Stomach (tissue), 9 donors: Measurements from ENCODE around the gene FOLR2. TPM values are rescaled to one million over a fixed set of nuclear protein-coding genes. Genes with fewer than 3 reads are reported as not detected.
"Not testable (repeated sequence)": the region's sequence is repeated elsewhere in the genome, so short reads cannot be mapped to it uniquely, and the experiment has no call there.

ENCODE experiments used
- DNase-seq, 2 donors: peaks; one replicate each; pipeline versions ENCODE4 v3.0.0 to v3.0.0-alpha.2; 2013 to 2019
- H3K27ac ChIP-seq, 5 donors: fragments of 200-600 bp in 4 of 5; sonication (generic) in 4 of 5; one replicate each; pipeline ENCODE4 v1.5.1; 2013 to 2019; ENCODE audit warnings: mild to moderate bottlenecking in 1 of 5, moderate library complexity in 1 of 5
- H3K27me3 ChIP-seq, 3 donors: fragments of 200-600 bp; sonication (generic); one replicate each; pipeline ENCODE4 v1.5.1; 2017 to 2019; ENCODE audit warnings: mixed run types in 1 of 3
- H3K36me3 ChIP-seq, 4 donors: fragments of 200-600 bp; sonication (generic); 1 replicate in 3 of 4; 2 replicates in 1 of 4; pipeline ENCODE4 v1.5.1; 2016 to 2019
- H3K4me1 ChIP-seq, 4 donors: fragments of 200-600 bp; sonication (generic); one replicate each; pipeline ENCODE4 v1.5.1; 2016 to 2019
- H3K4me3 ChIP-seq, 4 donors: fragments of 200-600 bp; sonication (generic) in 3 of 4; one replicate each; pipeline ENCODE4 v1.5.1; 2016 to 2019; ENCODE audit warnings: mild to moderate bottlenecking in 1 of 4
- H3K9me3 ChIP-seq, 4 donors: fragments of 200-600 bp; sonication (generic); one replicate each; pipeline ENCODE4 v1.5.1; 2016 to 2019
- EP300 ChIP-seq: sonication (generic); formaldehyde crosslinking; IDR thresholded peaks from one replicate; pipeline ENCODE4 v1.6.1; 2017; ENCODE audit warnings: antibody characterized with exemption
- POLR2A ChIP-seq, 4 donors: fragments of 450-650 bp; IDR thresholded peaks; one replicate each; pipeline ENCODE4 v1.6.1; 2016; ENCODE audit warnings: antibody characterized with exemption in 4 of 4, control low read depth in 2 of 4, mild to moderate bottlenecking in 1 of 4, moderate library complexity in 1 of 4
- POLR2AphosphoS5 ChIP-seq, 3 donors: sonication (generic); formaldehyde crosslinking; IDR thresholded peaks; one replicate each; pipeline ENCODE4 v1.6.1; 2016; ENCODE audit warnings: antibody characterized with exemption in 3 of 3
- WGBS, 5 donors: extraction: QIAGEN DNeasy Blood & Tissue Kit in 3 of 5; methylation state at CpG; one replicate each; pipeline versions ENCODE4 v1.1.5 to v1.1.7; 2013 to 2018; 5-methylcytosine and 5-hydroxymethylcytosine counted together
- intact Hi-C: fragments of 100-400 bp; cut with DNase I; formaldehyde crosslinking; loops from one replicate; pipeline ENCODE4 v1.15.1; 2023; ENCODE audit warnings: low total_unique reads
- polyA plus RNA-seq, 3 donors: library from polyadenylated mRNA; stranded (reverse); fragments of 200-250 nt; gene quantifications; one replicate each; pipeline ENCODE4 v1.2.3, GENCODE V29; 2013
- total RNA-seq, 5 donors: library from RNA; depleted of rRNA; stranded (reverse); fragments of >200 nt; gene quantifications; one replicate each; pipeline versions ENCODE4 v1.1.0 to v1.2.3, GENCODE V29; 2014 to 2016
- TF ChIP-seq, protein P1 (sequence below), 7 experiments: fragments of 450-650 bp in 4 of 7; fragments of 200-600 bp in 3 of 7; sonication (generic) in 3 of 7; IDR thresholded peaks; one replicate each; pipeline ENCODE4 v1.5.1; 2016 to 2019; ENCODE audit warnings: antibody characterized with exemption in 7 of 7, control low read depth in 2 of 7, mild to moderate bottlenecking in 1 of 7
- donor health status: healthy with polysubstance abuse.
- donor health status: Bipolar disorder and iron deficiency.
- donor health status: healthy.

Gene FOLR2
- total and polyA plus RNA-seq, 8 donors, result 1.8 to 28.6 (median 9.3) TPM

DNA sequence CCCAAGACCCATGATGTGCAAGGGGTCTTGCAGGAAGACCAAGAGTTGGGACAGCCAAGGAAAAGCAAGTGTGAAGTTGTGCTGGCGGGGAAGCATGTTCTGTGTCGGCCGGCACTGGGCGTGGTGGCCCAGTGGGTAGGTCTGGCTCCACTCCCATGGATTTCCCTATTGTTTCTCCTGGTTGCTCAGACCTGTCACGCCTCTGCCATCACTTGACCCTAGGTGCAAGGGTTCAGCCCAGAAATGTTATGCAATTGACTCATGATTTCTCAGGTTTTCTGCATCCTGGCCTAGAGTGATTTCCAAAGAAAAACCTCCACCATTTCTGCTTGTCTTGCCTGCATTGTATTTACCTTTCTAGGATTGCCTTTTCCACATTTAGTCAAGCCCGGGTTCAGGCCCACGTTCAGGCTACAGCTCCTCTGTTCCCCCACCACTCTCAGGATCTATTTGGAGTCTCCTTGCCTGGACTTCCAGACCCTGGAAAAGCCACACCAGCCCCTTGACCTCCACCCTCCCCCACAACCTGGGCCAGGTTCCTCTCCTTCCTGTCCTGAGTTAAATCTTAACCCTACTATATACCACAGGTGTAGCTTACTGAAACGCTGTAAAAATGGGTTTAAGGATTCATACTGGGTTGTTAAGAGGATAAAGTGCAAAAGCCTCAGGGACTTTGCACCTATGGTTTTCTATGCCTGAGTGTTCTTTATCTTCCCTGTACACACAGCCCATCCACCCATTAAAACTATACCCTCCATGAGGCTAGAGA lies 42.1 kb upstream of the FOLR2 start:
- intact Hi-C loops, result no loop called here
- no peak overlapping the region for H3K4me3 ChIP-seq
- no peaks in the 10 kb centered on the region for H3K9me3 ChIP-seq
- no peaks in the 10 kb centered on the region for H3K36me3 ChIP-seq
- H3K27me3 ChIP-seq, result peaks cover 0 to 4% (median 0%) of the 10 kb centered on the region in 3 donors
- TF ChIP-seq, protein P1, sequence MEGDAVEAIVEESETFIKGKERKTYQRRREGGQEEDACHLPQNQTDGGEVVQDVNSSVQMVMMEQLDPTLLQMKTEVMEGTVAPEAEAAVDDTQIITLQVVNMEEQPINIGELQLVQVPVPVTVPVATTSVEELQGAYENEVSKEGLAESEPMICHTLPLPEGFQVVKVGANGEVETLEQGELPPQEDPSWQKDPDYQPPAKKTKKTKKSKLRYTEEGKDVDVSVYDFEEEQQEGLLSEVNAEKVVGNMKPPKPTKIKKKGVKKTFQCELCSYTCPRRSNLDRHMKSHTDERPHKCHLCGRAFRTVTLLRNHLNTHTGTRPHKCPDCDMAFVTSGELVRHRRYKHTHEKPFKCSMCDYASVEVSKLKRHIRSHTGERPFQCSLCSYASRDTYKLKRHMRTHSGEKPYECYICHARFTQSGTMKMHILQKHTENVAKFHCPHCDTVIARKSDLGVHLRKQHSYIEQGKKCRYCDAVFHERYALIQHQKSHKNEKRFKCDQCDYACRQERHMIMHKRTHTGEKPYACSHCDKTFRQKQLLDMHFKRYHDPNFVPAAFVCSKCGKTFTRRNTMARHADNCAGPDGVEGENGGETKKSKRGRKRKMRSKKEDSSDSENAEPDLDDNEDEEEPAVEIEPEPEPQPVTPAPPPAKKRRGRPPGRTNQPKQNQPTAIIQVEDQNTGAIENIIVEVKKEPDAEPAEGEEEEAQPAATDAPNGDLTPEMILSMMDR (IDR thresholded peaks at IDR 0.05), result no peak
- TF ChIP-seq POLR2A (IDR thresholded peaks at IDR 0.05) (no peak), POLR2AphosphoS5 (IDR thresholded peaks at IDR 0.05) (no peak), EP300 (no peak)
- H3K4me1 ChIP-seq, result no peaks in the 10 kb centered on the region
- no peak overlapping the region for H3K27ac ChIP-seq
- 57 to 82% (median 68%) methylated on average over 5 to 8 of the region's 8 CpGs for WGBS, 5 donors
- DNase-seq, result peak in 1 of 2 donors; percentile 12

DNA sequence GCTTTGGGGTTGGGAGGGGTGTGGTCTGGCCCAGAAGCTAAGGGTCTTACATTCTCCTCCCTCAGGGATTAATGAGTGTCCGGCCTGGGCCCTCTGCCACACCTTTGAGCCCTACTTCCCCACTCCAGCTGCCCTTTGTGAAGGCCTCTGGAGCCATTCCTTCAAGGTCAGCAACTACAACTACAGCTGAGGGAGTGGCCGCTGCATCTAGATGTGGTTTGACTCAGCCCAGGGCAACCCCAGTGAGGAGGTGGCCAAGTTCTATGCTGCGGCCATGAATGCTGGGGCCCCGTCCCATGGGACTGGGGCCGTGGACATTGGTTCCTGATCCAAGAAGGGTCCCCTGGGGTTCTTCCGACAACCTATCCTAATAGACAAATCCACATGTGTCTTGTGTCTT lies 38.9 kb upstream of the FOLR2 start:
- Histone ChIP-seq H3K4me1 (no peaks in the 10 kb centered on the region), H3K9me3 (no peaks in the 10 kb centered on the region), H3K4me3 (no peak overlapping the region), H3K36me3 (no peaks in the 10 kb centered on the region), H3K27ac (no peak overlapping the region), H3K27me3 (peaks cover 0 to 8% (median 0%) of the 10 kb centered on the region in 3 donors)
- WGBS, 5 donors, result 80 to 93% (median 90%) methylated on average over 2 to 6 of the region's 6 CpGs
- peak in 1 of 2 donors; percentile 5 for DNase-seq
- intact Hi-C loops, result no loop called here
- no peak for TF ChIP-seq POLR2AphosphoS5 (IDR thresholded peaks at IDR 0.05)
- no peak for TF ChIP-seq POLR2A (IDR thresholded peaks at IDR 0.05)
- TF ChIP-seq, protein P1 (IDR thresholded peaks at IDR 0.05), result no peak
- no peak for TF ChIP-seq EP300

DNA sequence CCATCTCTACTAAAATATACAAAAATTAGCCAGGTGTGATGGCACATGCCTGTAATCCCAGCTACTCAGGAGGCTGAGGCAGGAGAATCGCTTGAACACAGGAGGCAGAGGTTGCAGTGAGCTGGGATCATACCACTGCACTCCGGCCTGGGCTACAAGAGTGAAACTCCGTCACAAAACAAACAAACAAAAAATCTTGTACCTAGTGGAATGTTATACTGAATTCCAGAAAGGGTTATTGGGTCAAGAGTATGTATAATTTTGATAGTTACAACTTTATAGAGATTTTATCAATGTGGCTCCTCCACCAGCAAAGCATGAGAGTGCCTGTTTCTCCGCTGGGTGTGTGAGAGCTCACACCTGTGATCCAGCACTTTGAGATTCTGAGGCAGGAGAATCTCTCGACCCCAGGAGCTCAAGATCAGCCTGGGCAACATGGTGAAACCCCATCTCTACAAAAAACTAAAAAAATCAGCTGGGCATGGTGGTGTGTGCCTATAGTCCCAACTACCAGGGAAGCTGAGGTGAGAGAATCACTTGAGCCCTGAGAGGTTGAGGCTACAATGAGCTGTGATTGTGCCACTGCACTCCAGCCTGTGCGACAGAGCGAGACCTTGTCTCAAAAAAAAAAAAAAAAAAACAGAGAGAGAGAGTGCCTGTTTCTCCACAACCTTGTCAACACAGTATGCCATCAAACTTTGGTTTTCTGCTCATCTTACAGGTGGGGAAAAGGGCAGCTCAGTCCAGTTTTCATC lies 37.4 kb upstream of the FOLR2 start:
- Histone ChIP-seq H3K36me3 (no peaks in the 10 kb centered on the region), H3K9me3 (no peaks in the 10 kb centered on the region), H3K27me3 (peaks cover 0 to 8% (median 0%) of the 10 kb centered on the region in 3 donors), H3K27ac (no peak overlapping the region), H3K4me3 (no peak overlapping the region), H3K4me1 (peaks cover 0 to 6% (median 0%) of the 10 kb centered on the region in 4 donors)
- intact Hi-C loops, result no loop called here
- 71 to 81% (median 74%) methylated on average over 7 of the region's 7 CpGs for WGBS, 5 donors
- no peak for DNase-seq
- TF ChIP-seq POLR2AphosphoS5 (IDR thresholded peaks at IDR 0.05) (no peak), POLR2A (IDR thresholded peaks at IDR 0.05) (no peak), EP300 (no peak)
- TF ChIP-seq, protein P1 (IDR thresholded peaks at IDR 0.05), result no peak

DNA sequence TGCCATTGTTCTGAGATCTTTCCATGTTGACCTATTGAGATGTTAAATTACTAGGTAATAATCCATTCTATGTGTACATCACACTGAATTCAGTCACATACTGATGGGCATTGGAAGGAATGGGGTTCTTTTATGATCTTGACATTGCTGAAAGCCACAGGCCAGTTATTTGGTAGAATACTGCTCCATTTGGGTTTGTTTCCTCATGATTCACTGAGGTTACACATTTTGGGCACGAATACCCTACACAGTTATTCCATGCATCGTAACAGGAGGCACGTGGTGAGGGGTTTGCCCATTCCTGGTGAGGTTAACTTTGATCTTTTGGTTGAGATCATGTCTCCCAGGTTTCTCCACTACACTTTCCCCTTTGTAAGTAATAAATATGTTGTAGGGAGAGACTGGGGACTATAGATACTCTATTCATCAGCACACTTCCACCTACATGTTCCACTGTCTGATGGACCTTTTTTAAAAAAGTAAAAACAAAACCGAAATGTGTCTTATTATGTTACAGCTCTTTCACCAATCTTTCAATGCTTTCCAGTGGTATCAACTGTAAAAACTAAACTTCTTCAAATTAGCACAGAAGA lies 36.7 kb upstream of the FOLR2 start:
- intact Hi-C loops, result no loop called here
- Histone ChIP-seq H3K4me3 (no peak overlapping the region), H3K27me3 (peaks cover 0 to 8% (median 0%) of the 10 kb centered on the region in 3 donors), H3K4me1 (peaks cover 0 to 6% (median 0%) of the 10 kb centered on the region in 4 donors), H3K36me3 (no peaks in the 10 kb centered on the region), H3K27ac (no peak overlapping the region), H3K9me3 (no peaks in the 10 kb centered on the region)
- TF ChIP-seq POLR2A (IDR thresholded peaks at IDR 0.05), result no peak
- TF ChIP-seq POLR2AphosphoS5 (IDR thresholded peaks at IDR 0.05), result no peak
- no peak for TF ChIP-seq EP300
- TF ChIP-seq, protein P1 (IDR thresholded peaks at IDR 0.05), result no peak
- no peak for DNase-seq
- 75 to 82% (median 80%) methylated on average over 4 of the region's 4 CpGs for WGBS, 5 donors

DNA sequence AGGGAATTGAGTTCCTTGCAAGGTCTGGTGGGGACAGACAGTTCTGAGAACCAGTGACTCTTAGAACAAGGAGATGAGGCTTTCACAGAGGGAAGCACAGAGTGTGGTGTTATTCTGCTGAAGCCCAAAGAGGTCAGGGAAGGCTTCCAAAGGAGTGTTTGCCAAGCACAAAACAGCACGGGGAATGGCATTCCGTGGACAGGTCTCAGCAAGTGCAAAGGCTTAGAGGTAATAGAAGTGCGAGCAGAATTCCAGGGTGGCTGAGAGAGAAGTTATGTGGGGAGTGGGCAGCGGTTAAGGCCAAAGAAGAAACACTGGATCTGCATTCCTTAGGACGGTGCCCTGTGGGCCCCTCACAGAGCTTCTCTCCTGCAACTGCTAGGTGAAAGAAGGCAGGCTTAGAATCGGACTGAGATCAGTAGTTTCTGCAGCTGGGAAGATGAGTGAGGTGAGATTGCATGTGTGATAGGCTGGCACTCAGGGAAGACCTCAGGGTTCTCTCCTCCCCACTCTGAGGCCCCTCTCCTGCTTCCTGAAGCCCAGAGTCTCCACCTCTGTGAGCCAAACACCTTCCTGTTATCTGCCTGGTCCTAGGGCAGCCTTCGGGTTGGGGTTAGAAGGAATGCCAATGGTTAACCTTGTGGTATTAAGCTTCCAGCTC lies 35.6 kb upstream of the FOLR2 start:
- H3K4me3 ChIP-seq, intact Hi-C loops, H3K27ac ChIP-seq, H3K9me3 ChIP-seq, H3K4me1 ChIP-seq, H3K36me3 ChIP-seq, H3K27me3 ChIP-seq: not testable (repeated sequence)
- WGBS, 5 donors, result 45 to 53% (median 50%) methylated on average over 6 to 7 of the region's 7 CpGs
- DNase-seq, result peak in 1 of 2 donors; percentile 6

DNA sequence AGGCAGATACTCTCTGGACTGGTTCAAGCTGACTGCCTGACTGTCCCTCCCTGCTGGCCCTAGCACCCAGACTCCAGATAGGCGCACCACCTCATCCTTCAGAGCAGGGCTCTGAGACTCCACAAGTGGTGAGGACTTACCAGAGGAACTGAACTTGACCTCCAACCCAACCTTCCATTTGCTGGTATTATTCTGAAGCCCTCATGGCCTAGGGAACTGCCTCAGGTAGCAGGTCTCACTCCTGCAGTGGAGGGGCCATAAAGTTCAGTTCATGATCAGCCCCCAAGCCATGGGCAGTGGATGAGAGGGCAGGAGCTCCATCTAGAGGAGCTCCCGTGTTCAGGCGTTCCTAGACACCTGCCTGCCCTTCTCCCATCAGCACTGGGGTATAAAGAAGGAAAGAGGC lies 35.0 kb upstream of the FOLR2 start:
- H3K36me3 ChIP-seq, H3K4me1 ChIP-seq, H3K4me3 ChIP-seq, H3K9me3 ChIP-seq, intact Hi-C loops, DNase-seq, H3K27ac ChIP-seq, H3K27me3 ChIP-seq: not testable (repeated sequence)
- WGBS, 5 donors, result 53 to 76% (median 70%) methylated on average over 3 of the region's 3 CpGs
